K562 treated with DMSO at 1 percent for 48 hours (cell line): ENCODE measurements around the gene DTX3L. TPM values are rescaled to one million over a fixed set of nuclear protein-coding genes. Genes with fewer than 3 reads are reported as not detected.

ENCODE experiments used
- total RNA-seq: library from RNA; unstranded; fragments of 300-600 nt; gene quantifications from 2 replicates; pipeline ENCODE4 v1.2.3, GENCODE V29; 2022; ENCODE audit warnings: low replicate concordance; ENCODE audit errors: extremely low read depth

Gene DTX3L
- not detected in 2 replicates for total RNA-seq

GRCh38 chr3:122564155-122564912 is at the start of gene DTX3L, which contains the start of gene PARP9:
TSS of gene DTX3L (plus strand) at chr3:122564338. CDS start at chr3:122564427, 89 bp downstream.
TSS of gene PARP9 (minus strand) at chr3:122564300. CDS start at chr3:122559620, 4,680 bp downstream.

GRCh38 chr3:122577409-122578031 is 13.4 kb downstream of the DTX3L start, which contains the start of gene PARP15:
TSS of gene PARP15 (plus strand) at chr3:122577650. CDS start at chr3:122577668, 18 bp downstream.

Other genes starting within 250 kb of the DTX3L start
- not detected in 2 replicates for gene CSTA, start 239.1 kb upstream of the DTX3L start, total RNA-seq
- gene MIX23, start 181.1 kb upstream of the DTX3L start, total RNA-seq: not detected in 2 replicates
- gene FAM162A, start 180.2 kb upstream of the DTX3L start, total RNA-seq: not detected in 2 replicates
- gene WDR5B, start 148.3 kb upstream of the DTX3L start, total RNA-seq: not detected in 2 replicates
- not detected in 2 replicates for gene KPNA1, start 49.4 kb upstream of the DTX3L start, total RNA-seq
- not detected in 2 replicates for gene PARP9, start within 50 bp of the DTX3L start, total RNA-seq
- gene PARP15, start 13.3 kb downstream of the DTX3L start, total RNA-seq: not detected in 2 replicates
- not detected in 2 replicates for gene PARP14, start 116.5 kb downstream of the DTX3L start, total RNA-seq
- not detected in 2 replicates for gene HSPBAP1, start 229.5 kb downstream of the DTX3L start, total RNA-seq
- gene SLC49A4, start 230.7 kb downstream of the DTX3L start, total RNA-seq: not detected in 2 replicates